Stimulated activated CD8-positive, alpha-beta memory T cell treated with anti-CD3 and anti-CD28 coated beads, Interleukin-4, amount 100 ng/mL, for 48 hours (primary cell): Measurements from ENCODE around the gene KCNG2.

ENCODE experiments used
- DNase-seq: peaks from one replicate; pipeline ENCODE4 v3.0.0-alpha.2; 2020

The KCNG2 gene

DNA sequence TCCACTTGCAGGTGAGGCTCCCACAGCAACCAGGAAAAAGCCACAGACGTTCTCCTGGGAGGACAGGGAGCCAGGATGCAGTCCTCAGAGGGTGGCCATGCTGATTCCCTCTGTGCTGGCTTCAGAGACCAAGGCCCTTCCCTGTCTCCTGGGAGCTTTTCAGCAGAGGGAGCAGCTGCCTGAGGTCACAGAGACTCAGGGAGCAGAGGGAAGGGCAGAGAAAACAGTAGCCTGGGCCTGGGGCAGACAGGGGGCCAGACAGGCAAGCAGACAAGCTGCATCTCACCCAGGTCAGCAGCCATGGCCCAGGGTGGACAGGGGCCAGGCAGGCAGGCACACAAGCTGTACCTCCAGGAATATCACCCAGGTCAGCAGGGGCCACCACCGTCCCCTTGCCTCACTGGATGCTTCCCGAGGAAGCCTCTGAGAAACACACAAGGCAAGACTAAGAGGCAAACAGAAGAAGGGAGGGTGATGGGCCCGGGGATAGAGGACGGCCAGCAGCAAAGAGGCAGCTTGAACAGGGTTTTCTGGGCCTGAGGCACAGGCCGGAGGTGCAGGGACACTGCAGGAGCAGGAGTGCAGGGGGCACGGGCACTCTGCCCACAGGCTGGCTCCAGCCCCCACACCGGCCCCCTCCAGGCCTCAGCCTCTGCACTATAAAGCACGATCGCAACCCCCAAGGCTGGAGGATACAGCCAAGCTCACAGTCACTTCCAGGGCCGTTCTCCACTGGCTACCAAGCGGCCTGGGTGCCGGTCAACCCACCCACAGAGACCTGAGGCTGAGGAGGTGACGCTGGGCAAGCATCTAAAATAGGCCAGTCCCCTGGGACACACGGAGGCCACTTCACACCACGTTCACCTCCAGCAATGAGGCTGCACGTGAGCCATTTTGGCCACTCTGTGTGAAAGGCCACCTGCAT lies 147.6 kb downstream of the KCNG2 start:
- DNase-seq, result no peak

DNA sequence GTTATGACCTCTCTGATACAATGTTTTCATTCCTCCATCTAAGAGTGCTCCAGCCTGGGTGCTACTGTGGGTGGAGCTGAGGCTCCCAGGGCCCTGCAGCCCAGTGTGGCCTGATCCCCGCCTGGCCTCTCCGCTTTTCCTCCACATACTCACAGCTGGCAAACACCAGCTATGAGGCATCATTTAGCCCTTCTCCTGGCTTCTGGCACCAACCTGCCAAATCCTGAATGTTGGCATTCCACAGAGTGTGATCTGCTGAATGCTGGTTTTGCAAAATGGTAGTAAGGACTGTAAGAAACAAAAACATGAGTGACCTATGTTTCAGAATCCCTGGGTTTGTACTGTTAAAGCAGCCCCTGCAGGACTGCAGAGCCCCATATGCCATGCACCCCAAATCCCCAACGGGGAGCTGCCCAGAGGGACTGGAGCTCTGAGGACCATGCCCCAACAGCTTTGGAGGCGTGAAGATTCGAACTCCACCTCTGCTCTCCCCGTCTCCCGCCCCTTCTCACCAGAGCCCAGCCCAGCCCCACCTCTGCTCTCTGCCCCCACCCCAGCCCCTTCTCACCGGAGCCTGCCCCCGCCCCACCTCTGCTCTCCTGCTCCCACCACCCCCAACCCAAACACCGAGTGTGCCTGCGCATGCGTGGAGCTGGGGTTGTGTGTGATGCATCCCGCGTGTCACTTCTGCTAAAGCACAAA lies 149.5 kb downstream of the KCNG2 start:
- DNase-seq, result no peak

DNA sequence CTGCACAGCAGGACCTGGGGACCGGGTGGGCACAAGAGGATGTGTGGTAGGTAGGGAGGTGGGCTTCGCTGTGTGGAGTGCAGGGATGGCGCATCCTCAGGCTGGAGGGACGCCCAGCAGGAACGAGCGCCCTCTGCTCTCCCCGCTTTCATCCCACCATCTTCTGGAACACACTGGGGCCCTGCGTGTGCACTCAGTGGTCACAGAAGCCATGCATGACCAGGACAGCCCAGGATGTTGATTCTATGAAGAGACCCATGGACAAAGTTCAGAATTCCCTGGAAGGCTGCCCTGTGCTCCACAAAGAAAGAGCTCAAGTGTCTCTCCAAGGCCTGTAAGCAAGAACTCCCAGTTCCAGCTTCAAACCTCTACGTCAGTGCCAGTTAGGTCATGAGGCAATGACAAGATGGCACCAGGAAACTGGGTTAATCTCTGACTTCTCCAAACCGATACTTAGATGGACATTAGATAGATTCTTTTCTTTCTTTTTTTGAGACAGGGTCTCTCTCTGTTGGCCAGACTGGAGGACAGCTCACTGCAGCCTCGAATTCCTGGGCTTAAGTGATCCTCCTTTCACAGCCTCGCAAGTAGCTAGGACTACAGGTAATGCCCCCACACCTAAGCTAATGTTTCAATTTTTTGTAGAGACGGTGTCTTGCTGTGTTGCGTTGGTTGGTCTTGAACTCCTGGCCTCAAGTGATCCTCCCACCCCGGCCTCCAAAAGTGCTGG lies 150.3 kb downstream of the KCNG2 start:
- DNase-seq, result no peak

DNA sequence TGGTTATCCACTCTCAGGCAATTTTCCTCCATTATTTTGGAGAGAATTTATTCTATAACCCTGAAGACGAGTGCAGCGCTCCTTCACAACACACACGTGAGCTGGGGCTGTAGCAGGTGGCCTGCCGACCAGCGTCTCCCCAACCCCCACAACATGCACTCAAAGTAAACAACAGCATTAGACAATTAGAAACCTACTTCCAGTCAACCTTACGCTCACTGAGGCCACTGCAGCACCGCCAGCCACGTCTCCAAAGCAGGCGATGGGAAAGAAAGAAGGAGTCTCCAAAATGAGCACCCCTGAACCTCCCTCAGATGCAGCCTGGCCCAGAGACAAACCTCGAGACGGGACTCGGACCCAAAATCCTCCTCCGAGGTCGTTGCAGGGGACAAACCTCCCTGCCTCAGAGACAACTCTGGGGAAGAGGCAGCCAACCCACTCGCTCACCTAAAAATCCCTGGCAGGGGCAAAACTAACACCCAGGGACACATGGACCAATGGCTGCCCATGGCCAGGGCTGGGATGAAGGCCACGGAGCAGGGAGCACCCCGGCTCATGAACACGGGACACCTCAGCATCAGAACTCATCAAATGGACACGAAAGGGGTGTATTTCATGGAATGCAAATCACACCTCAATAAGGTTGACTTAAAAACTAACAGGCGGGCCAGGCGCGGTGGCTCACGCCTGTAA lies 151.1 kb downstream of the KCNG2 start:
- no peak for DNase-seq
